NCI-H1694 treated with DMSO at 0.1 percent for 48 hours (cell line): Measurements from ENCODE around the gene MTX1.
A peak's percentile ranks its signal among the peaks of the same experiment; 100 is the strongest.

Experiments used
- DNase-seq: peaks from one replicate; lab custom pipeline; 2025; lab: John Stamatoyannopoulos, UW

Gene MTX1

DNA sequence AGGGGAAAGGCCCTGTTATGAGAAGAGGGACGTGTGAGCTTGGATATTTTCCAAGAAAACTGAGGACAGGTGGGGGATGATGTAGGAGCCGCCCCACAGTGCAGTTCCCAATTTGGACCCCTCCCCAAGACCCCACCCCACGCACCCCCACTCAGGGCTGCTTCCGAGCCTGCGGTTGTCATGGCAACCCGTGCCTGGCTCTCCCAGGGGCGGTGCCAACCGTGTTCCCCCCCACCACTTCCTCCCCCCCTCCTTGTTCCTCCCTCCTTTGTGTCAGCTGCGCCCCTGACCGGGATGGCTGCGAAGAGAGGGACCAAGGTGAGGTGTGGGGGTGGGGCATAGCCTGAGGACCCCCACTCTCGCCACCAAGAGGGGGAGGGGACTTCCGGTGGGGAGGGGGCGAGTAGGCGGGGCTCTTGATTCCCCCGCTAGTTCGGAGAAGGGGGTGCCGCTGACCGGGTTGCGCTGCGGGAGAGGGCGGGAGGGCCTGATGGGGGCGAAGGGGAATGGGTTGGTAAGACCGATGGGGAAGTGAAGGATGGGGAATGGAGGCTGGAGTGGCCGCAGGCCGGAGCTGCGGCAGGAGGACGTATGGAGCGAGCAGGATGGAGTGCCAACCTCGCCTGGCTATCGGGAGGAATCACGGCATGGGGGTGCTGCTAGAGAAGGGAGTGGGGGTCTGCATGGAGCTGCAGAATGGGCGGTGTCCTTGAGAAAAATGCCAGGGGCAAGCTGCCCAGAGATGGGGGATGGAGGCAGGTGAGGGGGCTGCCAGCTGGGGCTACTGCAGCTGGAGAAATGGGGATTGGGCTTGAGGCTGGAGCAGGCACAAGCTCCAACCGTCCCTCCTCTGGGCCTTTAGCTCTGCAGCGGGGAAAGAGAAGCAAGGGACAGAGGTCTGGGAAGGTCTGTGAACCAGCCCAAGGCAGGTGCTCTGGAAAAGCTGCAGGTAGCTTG, 33.9 kb upstream of the MTX1 start:
- peak; percentile 70 for DNase-seq

GRCh38 chr1:155175281-155175926, 33.1 kb upstream of the MTX1 start:
- DNase-seq, result no peak

DNA sequence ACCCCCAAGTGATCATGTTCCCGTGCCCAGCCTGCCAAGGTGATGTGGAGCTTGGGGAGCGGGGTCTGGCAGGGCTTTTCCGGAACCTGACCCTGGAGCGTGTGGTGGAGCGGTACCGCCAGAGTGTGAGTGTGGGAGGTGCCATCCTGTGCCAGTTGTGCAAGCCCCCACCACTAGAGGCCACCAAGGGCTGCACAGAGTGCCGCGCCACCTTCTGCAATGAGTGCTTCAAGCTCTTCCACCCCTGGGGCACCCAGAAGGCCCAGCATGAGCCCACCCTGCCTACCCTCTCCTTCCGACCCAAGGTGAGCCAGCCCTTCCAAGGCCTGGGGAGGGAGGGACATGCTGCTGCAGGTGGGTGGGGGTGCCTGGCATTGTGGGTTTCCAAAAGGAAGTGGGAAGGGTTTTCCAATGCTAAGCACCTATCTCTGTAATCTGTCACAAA, 32.5 kb upstream of the MTX1 start:
- peak; percentile 29 for DNase-seq

- peak; percentile 86 for DNase-seq
Observed at GRCh38 chr1:155176544-155177071, 31.9 kb upstream of the MTX1 start.

- DNase-seq, result no peak
Observed at GRCh38 chr1:155177192-155177917, 31.1 kb upstream of the MTX1 start.

DNA sequence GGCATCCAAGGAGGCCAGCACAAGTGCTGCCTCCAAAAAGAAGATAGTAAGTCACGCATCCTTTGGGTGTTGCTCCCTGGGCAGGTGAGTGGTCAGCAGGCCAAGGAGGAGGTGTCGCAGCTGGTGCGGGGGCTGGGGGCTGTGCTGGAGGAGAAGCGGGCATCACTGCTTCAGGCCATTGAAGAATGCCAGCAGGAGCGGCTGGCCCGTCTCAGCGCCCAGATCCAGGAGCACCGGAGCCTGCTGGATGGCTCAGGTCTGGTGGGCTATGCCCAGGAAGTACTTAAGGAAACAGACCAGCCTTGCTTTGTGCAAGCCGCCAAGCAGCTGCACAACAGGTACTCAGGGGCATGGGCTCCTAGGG, 30.6 kb upstream of the MTX1 start:
- no peak for DNase-seq

DNA sequence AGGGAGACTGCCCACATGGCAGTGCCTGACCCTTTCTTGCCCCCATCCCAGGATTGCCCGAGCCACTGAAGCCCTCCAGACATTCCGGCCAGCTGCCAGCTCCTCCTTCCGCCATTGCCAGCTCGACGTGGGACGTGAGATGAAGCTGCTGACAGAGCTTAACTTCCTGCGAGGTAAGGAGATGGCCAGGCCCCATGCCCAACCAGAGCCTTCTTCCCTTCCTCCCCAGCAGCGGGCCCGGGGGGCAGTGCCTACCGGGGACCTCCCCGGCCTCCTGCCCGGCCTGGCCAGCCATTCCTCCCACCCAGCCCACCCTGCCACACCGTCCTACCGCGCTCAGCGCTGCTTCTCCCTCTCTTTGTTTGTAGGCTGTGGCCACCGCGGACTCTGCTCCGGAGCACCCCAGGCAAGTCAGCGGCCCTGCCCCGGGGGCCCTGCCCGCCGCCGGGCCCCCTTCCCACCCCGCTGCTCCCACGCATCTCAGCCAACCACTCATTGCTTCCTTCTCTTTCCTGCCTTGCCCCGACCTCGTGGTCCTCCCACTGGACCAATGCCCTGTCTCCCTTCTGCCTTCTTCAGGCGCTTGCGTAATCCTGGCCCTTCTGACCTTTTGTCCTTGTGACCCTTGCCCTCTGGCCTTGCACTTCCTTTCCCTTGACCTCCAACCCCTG, 29.9 kb upstream of the MTX1 start:
- DNase-seq, result no peak

- no peak for DNase-seq
Observed at GRCh38 chr1:155179112-155180031, 29.1 kb upstream of the MTX1 start.

- DNase-seq, result no peak
Observed at GRCh38 chr1:155181371-155182051, 27.0 kb upstream of the MTX1 start.

DNA sequence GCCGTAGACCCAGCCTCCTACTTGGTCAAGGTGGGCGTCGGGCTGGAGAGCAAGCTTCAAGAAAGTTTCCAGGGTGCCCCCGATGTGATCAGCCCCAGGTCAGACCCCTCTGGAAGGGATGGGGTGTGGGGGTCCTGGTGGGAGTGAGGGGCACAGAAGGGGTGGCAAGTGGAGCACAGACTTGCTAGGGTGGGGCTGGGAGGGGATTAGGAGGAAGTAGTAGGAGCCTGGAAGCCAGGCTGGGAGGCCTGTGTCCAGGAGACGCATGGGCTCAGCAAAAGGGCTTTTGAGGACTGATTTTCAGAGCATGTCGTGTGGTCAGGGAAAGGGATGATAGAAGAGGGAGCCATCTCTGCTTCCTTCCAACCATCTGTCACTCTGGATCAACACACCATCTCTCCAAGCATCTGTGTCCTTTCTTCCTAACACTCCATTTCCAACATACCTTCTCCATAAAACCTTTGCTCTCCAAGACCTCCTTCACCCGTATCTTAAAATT, 26.4 kb upstream of the MTX1 start:
- no peak for DNase-seq

GRCh38 chr1:155183775-155184221, 24.7 kb upstream of the MTX1 start:
- no peak for DNase-seq

GRCh38 chr1:155184351-155184811, 24.1 kb upstream of the MTX1 start:
- no peak for DNase-seq

DNA sequence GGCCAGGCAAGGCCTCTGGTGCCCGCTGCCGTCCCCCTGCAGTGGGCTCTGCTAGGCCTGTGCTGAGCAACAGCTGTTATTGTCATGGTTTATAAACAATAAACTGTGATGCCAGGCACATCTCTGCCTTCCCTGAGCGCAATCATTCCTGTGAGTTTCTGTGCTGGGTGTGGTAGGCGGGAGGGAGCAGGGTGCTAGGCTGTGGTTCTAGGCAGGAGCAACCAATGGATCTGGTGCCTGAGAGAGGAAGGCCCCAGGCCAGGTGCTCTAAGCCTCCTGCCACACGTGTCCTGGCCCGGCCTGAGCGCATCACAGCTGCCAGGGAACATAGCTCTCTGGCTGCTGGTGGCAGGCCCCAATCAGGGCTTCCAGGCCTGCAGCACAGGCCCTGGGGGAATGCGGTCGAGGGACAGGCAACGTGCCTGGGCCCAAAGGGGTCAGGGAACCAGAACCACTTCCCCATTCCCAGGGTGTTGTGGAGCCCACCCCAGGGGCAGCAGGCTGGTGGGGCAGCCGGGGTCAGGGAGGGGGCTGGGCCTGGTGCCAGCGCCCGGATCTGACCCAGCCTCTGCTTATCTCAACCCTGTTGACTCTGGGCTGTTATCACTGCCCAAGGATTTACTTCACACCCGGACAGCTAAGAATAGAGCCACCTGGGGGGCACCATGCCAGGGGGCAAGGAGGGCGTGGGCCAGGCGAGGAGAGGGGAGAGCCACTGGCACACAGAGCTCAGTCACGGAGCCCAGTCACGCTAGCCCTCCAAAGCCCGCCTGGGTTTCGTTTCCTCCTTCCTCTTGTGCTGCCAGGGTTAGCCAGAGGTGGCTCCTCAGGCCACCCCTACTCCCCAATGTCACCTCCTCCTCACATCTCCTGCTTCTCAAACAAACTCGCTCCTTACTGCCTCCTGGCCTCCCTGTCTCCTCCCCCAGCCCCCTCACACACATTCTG, 23.4 kb upstream of the MTX1 start:
- DNase-seq, result peak; percentile 90

DNA sequence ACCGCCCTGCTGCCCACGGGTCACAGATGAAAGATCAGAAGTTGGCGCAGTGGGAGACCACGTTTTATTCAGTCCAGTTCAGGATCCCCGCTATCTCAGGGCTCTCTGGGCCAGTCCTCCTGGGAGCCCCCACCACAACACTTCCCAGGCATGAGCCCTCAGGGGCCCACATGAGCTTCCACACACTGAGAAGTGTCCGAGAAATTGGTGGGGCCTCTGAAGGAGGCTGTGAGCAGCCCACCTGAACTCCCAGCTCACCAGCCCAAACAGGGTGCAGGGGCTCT, 22.8 kb upstream of the MTX1 start:
- no peak for DNase-seq

DNA sequence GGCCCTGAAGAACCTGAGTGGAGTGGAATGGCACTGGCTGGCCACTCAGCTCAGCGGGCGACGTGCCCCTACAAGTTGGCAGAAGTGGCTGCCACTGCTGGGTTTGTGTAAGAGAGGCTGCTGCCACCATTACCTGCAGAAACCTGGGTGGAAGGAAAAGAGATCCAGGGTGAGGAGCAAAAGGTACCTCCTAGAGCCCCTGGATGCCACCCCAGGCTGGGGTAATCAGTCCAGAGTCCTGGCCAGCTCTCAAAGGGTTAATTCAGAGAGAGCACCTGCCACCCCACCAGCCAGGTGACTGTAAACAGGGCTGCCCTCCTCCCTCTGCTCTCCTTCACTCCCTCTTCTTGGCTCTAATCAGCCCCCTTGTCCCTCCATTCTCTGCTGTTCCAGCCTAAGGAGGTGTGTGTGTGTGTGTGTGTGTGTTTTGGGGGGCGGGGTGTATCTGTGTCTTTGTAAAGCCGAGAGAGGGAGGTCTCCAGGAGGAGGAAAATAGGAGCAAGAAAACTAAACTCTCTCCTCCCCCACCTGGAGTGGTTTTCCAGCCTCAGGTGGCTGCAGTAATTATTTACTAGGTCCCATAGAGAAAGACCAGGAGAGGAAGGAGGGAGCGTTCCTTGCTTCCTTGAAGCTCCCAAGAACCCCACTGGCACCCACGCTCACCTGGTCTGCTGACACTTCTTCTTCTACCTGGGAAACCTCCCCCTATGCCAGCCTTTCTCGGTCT, 22.3 kb upstream of the MTX1 start:
- no peak for DNase-seq

DNA sequence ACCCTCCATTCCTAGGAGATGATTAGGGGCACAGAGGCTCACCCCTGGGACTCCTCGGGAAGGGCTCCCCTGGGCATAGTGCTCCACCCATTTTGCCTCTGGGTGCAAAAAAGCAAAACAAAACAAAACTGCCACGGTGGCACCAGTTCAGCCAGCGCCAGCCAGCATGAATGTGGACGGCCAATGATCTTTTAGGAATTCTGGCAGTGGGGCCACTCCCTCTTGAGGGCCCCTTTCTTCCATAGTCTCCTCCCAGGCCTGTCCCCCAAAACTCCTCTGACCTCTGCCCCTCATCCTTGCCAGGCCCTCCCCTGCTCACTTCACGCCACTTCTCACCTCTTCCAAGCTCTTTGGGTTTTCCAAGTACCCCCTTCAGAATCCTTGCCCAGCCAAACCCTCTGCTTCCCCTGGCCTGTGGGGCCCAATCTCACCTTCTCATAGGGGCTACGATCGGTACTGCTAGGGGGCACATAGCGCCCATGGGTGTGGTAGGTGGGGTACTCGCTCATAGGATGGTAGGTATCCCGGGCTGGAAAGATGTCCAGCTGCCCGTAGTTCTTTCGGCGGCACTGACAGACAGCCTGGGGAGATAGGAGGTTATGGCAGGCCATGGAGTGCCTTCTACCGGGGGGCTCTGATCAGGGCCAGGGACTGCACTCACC, 21.6 kb upstream of the MTX1 start:
- no peak for DNase-seq

DNA sequence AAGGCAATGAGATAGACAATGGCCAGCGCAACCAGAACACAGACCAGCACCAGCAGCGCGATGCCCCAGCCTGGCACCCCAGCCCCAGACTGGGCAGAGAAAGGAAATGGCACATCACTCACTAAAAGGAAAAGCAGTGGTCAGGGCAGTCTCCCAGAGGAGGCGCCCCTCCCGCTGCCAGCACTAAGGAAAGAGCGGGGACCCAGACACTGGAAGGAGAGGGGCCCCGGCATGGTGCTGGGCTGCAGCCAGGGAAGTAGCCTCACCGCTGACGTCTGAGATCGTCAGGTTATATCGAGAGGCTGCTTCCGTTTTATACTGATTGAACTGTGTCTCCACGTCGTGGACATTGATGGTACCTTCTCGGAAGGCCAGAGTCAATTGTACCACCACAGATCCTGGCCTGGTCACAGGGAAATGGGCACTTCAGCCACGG, 21.0 kb upstream of the MTX1 start:
- DNase-seq, result no peak

DNA sequence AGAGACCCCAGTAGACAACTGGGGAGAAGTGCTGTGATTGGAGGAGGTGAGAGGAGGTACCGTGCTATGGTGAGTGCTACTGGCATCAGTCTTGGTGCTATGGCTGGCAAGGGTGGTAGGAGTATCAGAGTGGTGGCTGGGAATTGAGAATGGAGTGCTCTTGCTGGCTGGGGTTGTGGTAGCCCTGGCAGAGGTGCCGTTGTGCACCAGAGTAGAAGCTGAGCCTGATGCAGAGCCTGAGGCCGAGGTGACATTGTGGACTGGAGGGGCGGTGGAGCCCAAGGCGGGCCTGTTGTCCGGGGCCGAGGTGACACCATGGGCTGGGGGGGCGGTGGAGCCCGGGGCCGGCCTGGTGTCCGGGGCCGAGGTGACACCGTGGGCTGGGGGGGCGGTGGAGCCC, 20.2 kb upstream of the MTX1 start:
- no peak for DNase-seq
